ENCODE measurements around the gene MGAT4B. TPM values are rescaled to one million over a fixed set of nuclear protein-coding genes. Genes with fewer than 3 reads are reported as not detected.

Gene MGAT4B
- total RNA-seq, 1 experiment from 2014 or later: 151 TPM

GRCh38 chr5:179834120-179834519 is 27.5 kb upstream of the MGAT4B start (continued):
- TF ChIP-seq IRF1 (CRISPR knock-in tag; IDR thresholded peaks at IDR 0.05) (no peak), EMX1 (CRISPR knock-in tag; IDR thresholded peaks at IDR 0.05) (no peak), USF2 (CRISPR knock-in tag; IDR thresholded peaks at IDR 0.05) (no peak), AR (CRISPR knock-in tag; IDR thresholded peaks at IDR 0.05) (no peak)

- Mint-ChIP-seq H3K4me3 (no peak overlapping the region), H3K27me3 (ENCODE audit: low read depth) (no peaks in the 10 kb centered on the region; the same call in 1 of the 2 replicates), H3K36me3 (peaks cover 80% of the 10 kb centered on the region), H3K9me3 (peaks cover 14% of the 10 kb centered on the region), H3K27ac (no peak overlapping the region), H3K4me1 (peaks cover 14% of the 10 kb centered on the region)
- no peak for ATAC-seq
- POLR2A ChIA-PET: no interaction called here
- CTCF ChIA-PET: no interaction called here
- DNase-seq (ENCODE audit: low spot score): no peak
- no peak for TF ChIP-seq FOXP1 (CRISPR knock-in tag; IDR thresholded peaks at IDR 0.05; ENCODE audit: borderline replicate concordance)
- TF ChIP-seq IRF1 (CRISPR knock-in tag; IDR thresholded peaks at IDR 0.05): no peak
- TF ChIP-seq AFF4 (CRISPR knock-in tag; IDR thresholded peaks at IDR 0.05; ENCODE audit: borderline replicate concordance): no peak
- no peak for TF ChIP-seq ATF2 (CRISPR knock-in tag; IDR thresholded peaks at IDR 0.05; ENCODE audit: borderline replicate concordance, low read depth)
- no peak for TF ChIP-seq ZNF416 (CRISPR knock-in tag; IDR thresholded peaks at IDR 0.05)
- TF ChIP-seq ZMAT4 (CRISPR knock-in tag; IDR thresholded peaks at IDR 0.05): no peak
- TF ChIP-seq ESRRA (CRISPR knock-in tag; IDR thresholded peaks at IDR 0.05; ENCODE audit: borderline replicate concordance): no peak
- TF ChIP-seq PRDM15 (CRISPR knock-in tag; IDR thresholded peaks at IDR 0.05): no peak
- no peak for TF ChIP-seq ZNF317 (CRISPR knock-in tag; IDR thresholded peaks at IDR 0.05; ENCODE audit: borderline replicate concordance, low read depth)
- no peak for TF ChIP-seq JUN (CRISPR knock-in tag; IDR thresholded peaks at IDR 0.05)
- TF ChIP-seq CREM (CRISPR knock-in tag; IDR thresholded peaks at IDR 0.05): no peak
- TF ChIP-seq ZNF671 (CRISPR knock-in tag; IDR thresholded peaks at IDR 0.05): no peak
- TF ChIP-seq TEAD4 (CRISPR knock-in tag; IDR thresholded peaks at IDR 0.05): no peak
- TF ChIP-seq CREB1 (CRISPR knock-in tag; IDR thresholded peaks at IDR 0.05): no peak
- TF ChIP-seq ATF1 (CRISPR knock-in tag; IDR thresholded peaks at IDR 0.05): no peak
- TF ChIP-seq E2F1 (CRISPR knock-in tag; IDR thresholded peaks at IDR 0.05): no peak
- no peak for TF ChIP-seq SMAD4 (CRISPR knock-in tag; IDR thresholded peaks at IDR 0.05)
Observed at GRCh38 chr5:179833709-179834070, 27.0 kb upstream of the MGAT4B start.

Data from WTC11 (cell line).